HG03575 (cell line): ENCODE data around the gene C1R.
"Not testable (repeated sequence)": the region's sequence is repeated elsewhere in the genome, so short reads cannot be mapped to it uniquely, and the experiment has no call there.

Source experiments
- ATAC-seq: cut with Tn5 transposase; IDR thresholded peaks from one replicate; pipeline ENCODE4 v1.9.1; 2021; ENCODE audit not compliant: unreplicated experiment, insufficient number of reproducible peaks, low FRiP score; ENCODE audit errors: extremely low read depth

The C1R gene

DNA sequence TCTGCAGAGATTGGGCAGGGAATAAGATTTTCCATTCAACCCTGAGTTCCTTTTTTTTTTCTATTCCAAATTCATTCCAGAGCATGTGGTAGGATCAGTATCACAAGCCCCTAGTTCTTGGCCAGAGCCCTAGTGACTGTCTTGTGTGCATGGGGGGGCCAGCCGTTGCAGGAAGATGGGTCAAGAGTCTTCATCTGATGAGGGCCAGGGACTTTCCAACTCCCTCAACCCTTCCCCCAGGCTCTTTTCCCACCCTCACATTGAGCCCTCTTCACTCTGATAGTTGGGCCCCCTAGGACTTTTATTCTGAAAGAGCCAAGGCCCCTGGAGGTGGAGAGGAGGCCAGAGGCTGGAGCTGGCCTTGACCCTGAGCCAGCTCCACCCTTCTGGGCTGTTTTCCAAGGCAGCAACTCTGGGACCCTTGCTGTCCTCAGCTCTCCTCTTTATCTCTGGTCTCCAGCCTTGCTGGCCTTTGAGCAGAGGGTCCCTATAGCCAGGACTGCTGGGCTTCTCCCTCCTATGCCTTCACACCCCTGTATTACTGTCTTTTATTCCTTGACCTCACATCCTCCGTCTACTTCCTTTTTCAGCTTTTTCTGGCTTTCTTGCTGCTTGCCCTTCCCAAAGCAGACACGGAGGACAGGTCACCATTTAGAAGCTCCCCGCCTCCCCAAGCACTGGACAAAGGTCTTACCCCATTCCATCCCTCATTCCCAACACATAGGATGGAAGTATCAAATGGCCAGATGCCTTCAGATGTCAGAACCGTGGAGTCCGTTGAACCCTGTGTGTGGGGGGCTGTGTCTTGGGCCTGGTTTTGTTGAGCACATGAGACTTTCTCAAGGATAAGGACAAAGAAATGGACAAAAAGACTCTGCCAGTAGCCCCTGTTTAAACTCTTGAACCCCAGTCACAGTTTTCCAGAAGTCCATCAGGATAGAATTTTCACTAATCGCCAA lies 30.8 kb upstream of the C1R start:
- no peak for ATAC-seq

DNA sequence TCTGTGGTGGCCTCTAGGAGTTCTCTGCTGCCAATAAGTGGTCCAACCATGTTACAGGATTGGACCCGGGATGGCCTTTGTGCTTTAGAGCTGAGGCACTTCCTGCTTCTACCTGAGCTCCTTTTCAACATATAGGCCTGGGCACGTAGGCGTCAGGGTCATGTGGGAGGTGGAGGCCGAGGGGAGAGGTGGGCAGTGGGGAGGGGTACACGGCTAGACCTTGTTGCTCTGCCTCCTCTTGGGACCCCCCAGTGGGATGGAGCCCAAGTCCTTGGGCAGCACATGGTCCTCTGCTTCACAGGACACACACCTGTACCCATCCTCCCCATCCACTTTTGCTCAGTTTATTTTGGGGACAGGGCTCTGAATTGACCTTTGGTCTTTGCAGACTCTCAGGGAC lies 29.1 kb upstream of the C1R start:
- no peak for ATAC-seq

DNA sequence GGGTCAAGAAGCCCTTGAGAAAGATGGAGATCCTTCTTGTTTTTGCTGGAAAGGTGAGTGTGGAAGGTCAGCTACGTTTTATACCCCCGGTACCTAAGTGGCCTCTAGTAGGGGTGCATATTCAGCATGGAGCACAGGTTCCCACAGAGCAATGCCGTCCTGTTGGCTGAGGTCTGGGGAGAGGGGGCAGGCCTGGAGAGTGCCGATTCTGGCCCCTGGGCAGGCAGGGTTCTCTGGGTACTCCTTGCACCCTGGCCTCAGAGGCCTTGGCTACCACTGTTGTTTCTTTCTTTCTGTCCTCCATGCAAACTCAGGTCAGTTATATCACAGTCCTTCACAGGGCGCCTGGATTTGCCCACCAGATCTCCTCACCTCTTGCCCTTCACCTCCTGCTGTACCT lies 27.9 kb upstream of the C1R start:
- no peak for ATAC-seq

DNA sequence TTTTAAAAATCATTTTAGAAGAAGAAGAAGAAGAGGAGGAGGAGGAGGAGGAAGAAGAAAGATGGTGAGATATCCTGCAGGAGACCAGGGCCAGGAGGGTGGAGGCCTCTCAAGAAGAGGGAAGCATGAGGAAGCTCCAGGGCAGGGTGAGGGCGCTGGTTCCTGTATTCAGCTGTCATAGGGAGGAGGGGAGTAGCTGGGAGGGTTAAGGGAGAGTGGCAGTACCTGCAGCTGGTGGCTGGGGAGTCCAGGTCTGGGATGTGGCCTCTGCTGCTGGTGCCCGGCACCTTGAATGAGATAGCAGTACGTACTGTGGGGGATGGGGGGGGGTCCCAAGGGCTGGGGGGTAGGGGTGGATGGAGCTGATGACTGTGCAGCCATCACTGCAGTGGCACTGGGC lies 26.6 kb upstream of the C1R start:
- ATAC-seq: no peak

DNA sequence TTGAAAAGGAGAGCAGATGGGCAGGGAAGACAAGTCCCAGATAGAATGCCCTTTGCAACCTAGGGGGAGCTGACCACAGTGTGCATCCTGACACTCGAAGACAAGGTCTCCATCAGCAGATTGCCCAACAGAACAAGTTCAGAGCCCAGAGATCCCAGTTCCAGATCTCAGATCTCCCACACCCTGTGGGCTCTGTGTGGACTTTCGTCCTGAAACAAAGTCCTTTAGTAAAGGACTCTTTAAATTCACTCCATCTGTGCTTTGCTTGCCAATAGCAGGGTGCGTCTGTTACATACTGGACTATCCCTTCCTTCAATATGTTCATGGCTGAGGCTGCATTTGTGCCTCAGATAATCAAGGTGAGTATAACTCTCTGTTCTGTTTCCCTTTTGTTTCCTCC lies 25.4 kb upstream of the C1R start:
- no peak for ATAC-seq

DNA sequence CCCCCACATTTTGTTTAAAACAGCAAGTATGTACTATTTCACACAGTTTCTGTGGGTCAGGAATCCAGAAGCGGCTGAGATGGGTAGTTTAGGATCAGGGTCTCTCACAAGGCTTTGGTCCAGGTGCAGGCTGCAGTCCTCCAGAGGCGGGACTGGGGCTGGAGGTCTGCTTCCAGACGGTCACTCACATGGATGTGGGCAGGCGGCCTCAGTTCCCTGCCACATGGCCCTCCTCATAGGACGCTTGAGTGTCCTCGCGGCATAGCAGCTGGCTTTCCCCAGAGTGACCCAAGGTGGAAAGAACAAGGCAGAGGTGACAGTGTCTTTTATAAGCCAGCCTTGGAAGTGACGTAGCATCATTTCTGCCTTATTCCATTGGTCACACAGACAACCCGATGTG lies 24.7 kb upstream of the C1R start:
- ATAC-seq: no peak

DNA sequence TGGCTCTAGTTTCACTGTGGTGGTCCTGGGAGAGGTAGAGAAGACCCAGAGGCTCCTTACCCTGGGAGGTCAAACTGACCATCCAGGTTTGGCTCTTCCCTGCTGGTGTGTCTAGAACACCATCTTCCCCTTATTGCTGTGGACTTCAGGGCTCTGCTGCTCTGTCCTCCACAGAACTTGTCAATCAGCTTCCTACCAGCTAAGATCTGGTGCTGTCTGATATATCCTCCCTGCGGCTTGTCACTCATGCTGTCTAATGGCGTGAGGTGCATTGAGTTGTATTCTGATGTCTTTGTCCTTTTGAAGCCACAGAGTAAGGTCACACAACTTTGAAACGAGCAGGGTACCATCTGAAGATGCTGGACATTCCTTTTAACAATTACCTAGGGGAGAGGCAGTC lies 24.0 kb upstream of the C1R start:
- no peak for ATAC-seq

DNA sequence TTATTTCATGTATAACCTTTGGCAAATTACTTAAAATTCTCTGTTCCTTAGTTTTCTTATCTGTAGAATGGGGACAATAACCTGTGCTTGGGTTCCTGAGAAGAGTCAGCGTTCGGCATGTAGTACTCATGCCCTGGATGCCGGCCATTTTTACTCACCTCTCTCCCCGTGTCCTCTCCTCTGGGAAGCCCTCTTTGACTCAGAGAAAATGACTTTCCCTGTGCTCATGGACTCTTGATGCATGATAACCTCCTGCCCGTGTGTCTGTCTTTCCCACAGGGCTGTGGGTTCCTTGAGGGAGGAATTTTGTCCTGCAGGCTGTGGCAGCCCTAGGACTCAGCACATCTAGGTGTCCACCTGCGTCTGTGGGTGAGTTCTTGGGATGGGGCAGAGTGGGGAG lies 22.6 kb upstream of the C1R start:
- no peak for ATAC-seq

DNA sequence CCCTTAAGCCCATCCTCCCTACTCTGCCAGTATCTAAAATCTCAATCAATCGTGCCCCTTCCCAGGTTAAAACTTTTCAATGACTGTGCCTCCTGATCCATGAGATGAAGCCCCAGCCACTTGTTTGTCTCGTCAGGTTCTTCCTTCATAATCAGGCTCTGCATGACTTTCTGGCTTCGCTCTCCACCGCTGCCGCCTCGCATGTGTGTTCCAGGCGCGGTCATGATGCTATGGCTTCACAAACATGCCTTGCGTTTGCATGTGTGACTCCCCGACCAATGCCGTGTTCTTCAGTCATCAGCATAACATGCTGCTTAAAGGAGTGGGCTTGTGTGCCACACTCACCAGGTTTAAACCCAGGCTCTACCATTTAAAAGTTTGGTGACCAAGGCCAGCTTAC lies 21.8 kb upstream of the C1R start:
- ATAC-seq: no peak

DNA sequence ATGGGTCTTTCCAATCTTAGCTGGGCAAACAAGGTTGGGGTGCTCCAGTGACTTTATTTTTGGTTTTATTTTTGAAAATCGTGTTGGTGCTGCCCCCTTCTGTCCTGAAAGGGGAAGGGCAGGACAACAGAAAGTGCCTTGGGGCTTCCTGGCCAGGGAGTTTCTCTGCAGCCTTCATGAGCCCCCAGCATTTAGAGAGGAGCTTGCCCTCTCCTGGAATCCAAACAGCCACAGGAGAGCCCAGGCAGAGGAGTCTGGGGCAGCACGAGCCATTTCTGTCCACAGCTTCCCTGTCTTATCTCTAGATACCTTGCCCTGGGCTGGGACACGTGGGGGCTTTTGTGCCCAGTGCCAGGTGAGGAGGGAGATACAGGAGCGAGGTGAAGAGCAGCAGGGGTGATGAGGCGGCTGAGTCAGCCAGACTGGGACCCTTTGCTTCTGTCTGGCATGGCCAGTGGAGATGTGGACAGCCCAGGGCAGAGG lies 21.2 kb upstream of the C1R start:
- no peak for ATAC-seq

DNA sequence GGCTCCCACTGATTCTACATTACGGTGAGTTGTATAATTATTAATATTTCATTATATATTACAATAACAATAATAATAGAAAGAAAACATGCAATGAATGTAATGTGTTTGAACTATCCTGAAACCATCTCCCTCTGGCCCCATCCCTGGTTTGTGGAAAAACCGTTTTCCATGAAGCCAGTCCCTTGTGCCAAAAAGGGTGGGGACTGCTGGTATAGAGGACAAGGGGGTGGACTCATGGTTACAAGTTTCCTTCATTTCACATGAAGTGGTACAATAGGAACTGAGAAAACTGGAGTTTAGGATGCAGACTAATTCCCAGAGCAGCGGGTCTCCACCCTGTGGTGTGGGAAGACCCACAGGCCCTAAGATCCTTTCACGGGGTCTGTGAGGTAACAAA lies 19.8 kb upstream of the C1R start:
- no peak for ATAC-seq

DNA sequence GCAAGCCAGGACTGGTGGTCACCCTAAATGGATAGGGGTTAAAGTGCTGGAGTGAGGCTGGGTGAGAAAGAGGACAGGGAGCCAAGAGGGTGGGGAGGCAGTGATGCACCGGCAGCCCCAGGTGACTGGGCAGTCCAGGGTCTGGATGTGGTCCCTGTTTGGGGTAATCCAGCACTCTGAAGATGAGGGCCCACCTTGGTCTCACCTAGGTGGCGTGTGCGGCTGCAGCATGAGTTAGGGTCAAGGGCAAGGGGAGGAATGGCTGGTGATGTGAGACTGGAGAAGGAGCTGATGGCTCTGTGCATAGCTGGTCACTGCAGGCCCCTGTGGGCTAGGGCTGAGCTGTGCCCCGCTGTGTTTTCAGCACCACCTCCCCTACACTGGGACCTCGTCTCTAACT lies 18.4 kb upstream of the C1R start:
- ATAC-seq: no peak

DNA sequence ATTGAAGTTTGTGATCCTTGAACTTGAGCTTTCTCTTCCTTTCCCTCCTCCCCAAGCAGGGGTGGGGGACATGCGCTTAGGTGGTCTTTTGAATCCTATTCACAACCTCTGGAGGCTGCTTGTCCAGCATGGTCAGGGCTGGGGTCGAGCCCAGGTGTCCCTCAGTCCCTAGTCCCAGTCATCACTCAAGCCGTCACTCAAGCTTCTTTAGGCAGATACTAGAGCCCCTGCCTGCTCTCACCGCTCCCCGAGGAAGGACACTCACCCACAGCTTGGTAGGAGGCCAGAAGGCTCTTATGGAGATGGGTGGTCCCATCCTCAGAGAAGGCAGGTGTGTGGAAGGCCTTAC lies 17.3 kb upstream of the C1R start:
- no peak for ATAC-seq

DNA sequence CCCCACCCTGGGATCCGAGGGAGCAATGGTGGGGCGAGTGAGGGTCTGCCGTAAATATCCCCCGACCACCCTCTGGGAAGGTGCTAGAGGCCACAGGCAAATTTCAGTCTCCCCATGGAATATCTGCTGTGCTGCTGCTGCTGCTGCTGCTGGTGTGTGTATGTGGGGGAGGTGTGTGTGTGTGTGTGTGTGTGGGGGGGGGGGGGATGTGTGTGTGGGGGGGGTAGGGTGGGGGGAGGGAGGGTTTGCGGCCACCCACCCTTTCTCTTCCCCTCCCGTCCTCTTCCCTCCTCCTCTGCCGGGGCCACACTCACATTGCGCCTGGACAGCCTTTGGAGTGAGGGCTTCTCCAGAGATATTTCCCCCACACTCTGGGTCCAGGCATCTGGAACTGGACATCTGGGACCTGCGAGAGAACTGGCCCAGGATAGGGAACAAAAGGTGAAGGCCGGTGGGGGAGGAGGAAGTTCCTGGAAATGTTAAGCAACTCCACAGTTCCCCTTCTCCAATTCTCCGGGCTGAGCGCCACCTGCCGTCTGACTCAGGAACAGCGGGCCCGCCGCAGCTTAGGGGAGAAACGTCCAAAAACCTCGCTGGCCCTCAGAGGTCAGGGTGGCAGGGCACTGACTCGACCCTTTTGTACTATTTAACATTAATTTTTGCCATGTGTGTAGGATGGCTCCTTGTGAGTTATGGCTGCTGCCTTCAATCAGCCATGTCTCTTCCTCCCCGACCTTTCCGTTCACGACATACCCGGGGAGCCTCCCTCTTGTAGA lies 16.7 kb upstream of the C1R start, which contains the start of gene C1RL:
Gene C1RL (minus strand): TSS at position 419 of the 776 bp plus-strand sequence. CDS start 34 bp downstream, at position 385.
- no peak for ATAC-seq

DNA sequence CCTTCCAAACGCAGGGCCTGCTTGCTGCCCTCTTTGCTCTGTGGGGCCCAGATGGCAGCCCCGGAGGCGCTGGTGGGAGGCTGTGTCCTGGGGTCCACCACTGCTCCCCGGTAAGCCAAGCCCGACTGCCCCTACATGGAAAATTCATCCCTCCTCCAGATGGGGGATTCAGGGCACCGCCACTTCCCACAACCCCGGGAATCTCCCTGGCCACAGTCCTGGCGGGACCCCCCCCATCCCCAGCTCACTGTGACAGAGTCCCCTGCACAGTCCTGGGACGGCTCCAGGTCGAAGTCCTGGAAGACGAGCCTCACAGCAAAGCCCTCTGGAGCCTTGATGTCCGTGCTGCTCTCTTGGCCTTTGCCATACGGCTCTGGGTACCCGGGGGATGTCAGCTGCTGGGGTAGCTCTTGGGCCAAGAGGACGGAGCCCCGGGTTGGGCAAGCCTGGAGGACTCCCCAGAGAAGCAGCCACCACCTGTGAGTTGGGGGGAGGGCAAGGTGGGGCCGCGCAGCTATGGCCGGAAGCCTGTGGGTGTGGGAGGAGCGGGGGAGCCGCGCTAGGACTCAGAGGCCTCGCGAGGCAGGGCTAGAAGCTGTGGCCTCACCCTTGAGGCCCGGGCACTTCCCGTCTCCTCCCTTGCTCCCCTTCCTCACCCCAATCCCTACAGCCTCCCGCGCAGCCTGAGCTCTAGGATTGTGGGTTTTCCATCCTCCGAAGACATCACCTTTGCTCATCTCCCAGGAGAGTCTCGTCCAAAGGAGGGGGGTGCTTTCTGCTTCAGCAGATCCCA lies 16.0 kb upstream of the C1R start:
- no peak for ATAC-seq

DNA sequence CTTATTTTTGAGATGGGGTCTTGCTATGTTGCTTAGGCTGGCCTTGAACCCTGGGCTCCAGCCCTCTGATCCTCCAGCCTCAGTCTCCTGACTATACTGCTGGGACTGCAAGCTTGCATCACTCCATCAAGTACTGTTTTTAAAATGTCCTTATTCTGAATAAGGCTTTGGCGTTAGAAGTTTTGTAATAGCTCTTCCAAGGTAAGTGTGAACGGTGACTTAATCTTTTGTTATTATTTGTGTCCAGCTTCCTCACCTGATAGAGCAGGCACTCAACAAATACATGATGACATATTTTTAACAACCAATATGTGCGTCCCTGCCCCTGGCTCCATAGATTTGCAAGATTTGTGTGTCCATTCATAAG lies 15.4 kb upstream of the C1R start:
- no peak for ATAC-seq

DNA sequence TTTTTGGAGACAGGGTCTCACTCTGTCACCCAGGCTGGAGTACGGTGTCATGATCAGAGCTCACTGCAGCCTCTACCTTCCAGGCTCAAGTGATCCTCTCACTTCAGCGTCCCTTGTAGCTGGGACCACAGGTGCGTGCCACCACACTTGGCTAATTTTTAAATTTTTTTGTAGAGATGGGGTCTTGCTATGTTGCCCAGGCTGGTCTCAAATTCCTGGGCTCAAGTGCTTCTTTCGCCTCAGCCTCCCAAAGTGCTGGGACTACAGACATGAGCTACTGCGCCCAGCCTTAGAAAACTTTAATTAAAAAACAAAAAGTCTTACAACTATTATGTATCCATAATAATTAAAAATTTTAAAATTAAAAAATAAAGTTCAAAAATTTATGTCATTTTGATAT lies 14.9 kb upstream of the C1R start:
- ATAC-seq: not testable (repeated sequence)

DNA sequence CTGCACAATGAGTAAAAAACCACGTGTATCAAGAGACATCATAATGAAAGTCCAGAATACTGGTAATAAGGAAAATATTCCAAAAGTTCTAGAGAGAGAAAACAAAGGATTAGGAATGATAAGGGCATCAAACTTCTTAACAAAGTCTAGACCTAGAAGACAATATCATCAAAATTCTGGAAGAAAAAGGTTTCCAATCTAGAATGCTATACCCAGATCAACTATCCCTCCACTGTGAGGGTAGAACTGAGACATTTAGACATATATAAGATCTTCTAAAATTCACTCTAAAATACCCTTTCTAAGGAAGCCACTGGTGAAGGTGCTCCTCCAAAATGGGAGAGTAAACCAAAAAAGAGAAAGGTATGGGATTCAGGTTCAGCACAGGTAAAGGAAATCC lies 13.8 kb upstream of the C1R start:
- ATAC-seq: no peak

DNA sequence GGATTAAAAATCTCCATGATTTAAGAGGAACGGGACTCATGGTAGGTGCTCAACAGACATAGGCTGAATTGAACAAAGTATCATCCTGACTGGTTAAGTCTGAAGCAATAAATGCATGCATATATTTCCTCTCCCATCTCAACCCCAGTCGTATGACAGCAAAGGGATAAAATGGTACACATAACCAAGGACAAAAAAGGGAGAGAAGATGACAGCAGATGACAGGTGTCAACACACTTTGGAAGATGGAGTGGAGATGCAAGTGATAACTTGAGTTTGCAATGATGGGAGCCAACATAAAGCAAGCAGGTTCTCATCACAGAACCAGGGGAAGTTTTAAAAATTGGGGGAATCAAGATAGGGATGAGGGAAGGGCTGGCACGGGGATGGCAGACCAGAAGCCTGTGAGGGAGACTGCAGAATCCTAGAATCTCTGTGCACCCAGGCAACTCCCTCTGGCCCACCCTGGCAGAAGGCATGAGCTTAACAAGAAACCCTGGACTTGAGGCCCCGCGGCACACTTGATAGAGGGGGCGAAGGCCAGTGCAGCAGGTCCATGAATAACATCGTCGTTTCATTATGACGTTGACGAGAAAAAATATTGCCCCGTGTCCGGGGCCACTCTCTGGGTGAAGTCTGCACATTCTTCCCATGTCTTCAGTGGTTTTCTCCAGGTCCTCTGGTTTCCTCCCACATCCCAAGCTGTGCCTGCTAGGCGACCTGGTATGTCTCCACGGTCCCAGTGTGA lies 11.8 kb upstream of the C1R start:
- no peak for ATAC-seq
